Cardiac septum (tissue), 1 donor: ENCODE measurements around the gene TNS1. TPM values are rescaled to one million over a fixed set of nuclear protein-coding genes. Genes with fewer than 3 reads are reported as not detected.

Source experiments
- DNase-seq: peaks from one replicate; pipeline ENCODE4 v3.0.0-alpha.2; 2020; ENCODE audit warnings: low spot score
- intact Hi-C: fragments of 100-400 bp; cut with DNase I; formaldehyde crosslinking; loops from one replicate; pipeline ENCODE4 v1.14.0; 2022
- microRNA-seq: library from miRNA; unstranded; fragments of <30 nt; microRNA quantifications from one replicate; pipeline ENCODE4 v1.2.0, GENCODE V29; 2020
- total RNA-seq: library from RNA; stranded (reverse); fragmentation: NEBNext Ultra II Directional; extraction: Animal tissue kit (Norgen Biotek cat#: 25700); gene quantifications from one replicate; pipeline ENCODE4 v1.2.1, GENCODE V29; 2021
- donor health status: DM: no; HTN: no; CAD: no.

TNS1 gene
- total RNA-seq, 1 donor from 2014 or later, result 870 TPM

- no peak for DNase-seq
- intact Hi-C loops, result loop anchor here (5.0 to 10.0 kb wide), 3 partner anchors 110 to 1240 kb away; no protein-coding TSS in a partner anchor
Measured at GRCh38 chr2:217757108-217757463, 245.7 kb downstream of the TNS1 start.

- intact Hi-C loops, result loop anchor here (5.0 to 10.0 kb wide), 3 partner anchors 109 to 1239 kb away; no protein-coding TSS in a partner anchor
- DNase-seq, result no peak
Measured at GRCh38 chr2:217756375-217757107, 246.3 kb downstream of the TNS1 start.

- DNase-seq, result no peak
Measured at GRCh38 chr2:217755027-217755745, 247.6 kb downstream of the TNS1 start.

GRCh38 chr2:217753460-217754200, 249.2 kb downstream of the TNS1 start:
- intact Hi-C loops, result loop anchor here (10.0 kb wide), 1 partner anchor 239 kb away; no protein-coding TSS in a partner anchor
- no peak for DNase-seq

More at GRCh38 chr2:217755027-217755745, 247.6 kb downstream of the TNS1 start:
- intact Hi-C loops, result loop anchor here (5.0 to 10.0 kb wide), 3 partner anchors 108 to 1238 kb away; no protein-coding TSS in a partner anchor

GRCh38 chr2:217752714-217753459, 249.9 kb downstream of the TNS1 start:
- intact Hi-C loops, result loop anchor here (10.0 kb wide), 1 partner anchor 238 kb away; no protein-coding TSS in a partner anchor

GRCh38 chr2:217751952-217752351, 250.8 kb downstream of the TNS1 start:
- intact Hi-C loops, result loop anchor here (10.0 kb wide), 1 partner anchor 237 kb away; no protein-coding TSS in a partner anchor
- no peak for DNase-seq

More at GRCh38 chr2:217752714-217753459, 249.9 kb downstream of the TNS1 start:
- no peak for DNase-seq

GRCh38 chr2:217751192-217751591, 251.6 kb downstream of the TNS1 start:
- intact Hi-C loops, result loop anchor here (10.0 kb wide), 1 partner anchor 236 kb away; no protein-coding TSS in a partner anchor
- DNase-seq, result no peak

Small RNAs within 50 kb of the gene (microRNA-seq; reads per million reads assigned to microRNA genes)
- not detected for gene MIR6809

Other genes with a start within 250 kb of the TNS1 start
- gene RUFY4, start 66.3 kb upstream of the TNS1 start, total RNA-seq, result not detected
- gene CXCR2, start 123.0 kb upstream of the TNS1 start, total RNA-seq, result 2.2 TPM
- 1.9 TPM for gene CXCR1, start 164.0 kb upstream of the TNS1 start, total RNA-seq
- gene ARPC2, start 214.2 kb upstream of the TNS1 start, total RNA-seq, result 172 TPM